T47D (cell line): Measurements from ENCODE around the gene C6orf62.
"Not testable (repeated sequence)": the region's sequence is repeated elsewhere in the genome, so short reads cannot be mapped to it uniquely, and the experiment has no call there.

Source experiments
- DNase-seq, 2 experiments: peaks; one replicate each; pipeline versions ENCODE4 v3.0.0 to v3.0.0-alpha.2; 2011 to 2012; ENCODE audit warnings: low read depth in 1 of 2, low spot score in 1 of 2
- JUND ChIP-seq: IDR thresholded peaks from 2 replicates; pipeline ENCODE4 v1.6.1; 2012; ENCODE audit warnings: low read depth
- in situ Hi-C: cut with HindIII; loops from 2 replicates; pipeline ENCODE4 v1.10.0; 2016; ENCODE audit warnings: low sequenced_read_pairs, low pct_unique_long_range_greater_than_20kb

The C6orf62 gene

DNA sequence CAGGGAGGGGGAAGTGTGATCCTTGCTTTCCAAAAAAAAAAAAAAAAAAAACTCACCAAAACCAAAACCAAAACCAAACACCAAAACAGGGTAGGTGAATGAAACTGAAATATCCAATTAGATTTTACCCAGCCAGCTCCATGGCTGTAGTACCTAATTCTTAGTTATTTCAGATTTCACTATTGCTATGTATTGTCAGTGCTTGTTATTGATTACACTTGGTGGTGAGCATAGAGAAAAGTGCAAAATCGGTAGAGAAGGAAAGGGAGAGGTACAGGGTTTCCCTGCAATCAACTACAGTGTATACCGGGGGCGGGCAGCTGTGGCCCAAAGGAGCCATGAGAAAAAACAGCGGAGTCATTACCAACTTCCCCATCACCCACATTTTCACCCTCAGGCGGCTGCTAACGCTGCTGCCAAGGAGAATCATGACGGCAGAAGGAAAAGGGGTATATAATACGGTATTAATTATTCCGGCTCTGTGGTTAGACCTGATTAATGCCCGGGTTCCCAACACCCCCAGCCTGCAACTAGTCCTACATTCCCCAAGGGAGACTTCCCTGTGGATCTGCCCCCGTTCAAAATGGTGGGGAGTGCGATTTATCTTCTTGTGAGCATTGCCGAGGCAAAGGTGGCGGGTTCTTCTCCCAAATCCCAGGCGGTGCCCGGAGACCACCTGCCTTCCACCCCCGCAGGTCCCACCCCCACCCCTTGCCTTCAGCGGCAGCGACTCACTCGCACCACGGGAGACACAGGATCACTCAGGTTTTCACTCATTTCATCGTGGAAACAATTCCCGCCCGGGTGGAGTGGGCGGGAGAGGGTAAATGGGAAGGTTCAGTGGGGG is at the start of gene C6orf62:
C6orf62 (minus strand) TSS at position 30 of the 847 bp plus-strand sequence. CDS start 486 bp downstream, outside the sequence.
- TF ChIP-seq JUND = no peak
- in situ Hi-C loops = no loop called here
- DNase-seq = peak; percentile 11 to 55

- no peak for DNase-seq
- in situ Hi-C loops = no loop called here
- TF ChIP-seq JUND = no peak
Observed at GRCh38 chr6:24768361-24768760, 49.4 kb upstream of the C6orf62 start.

- DNase-seq = peak; percentile 46 to 50
- in situ Hi-C loops = no loop called here
- TF ChIP-seq JUND = no peak
Observed at GRCh38 chr6:24766680-24767462, 47.9 kb upstream of the C6orf62 start.

GRCh38 chr6:24765968-24766367 is 47.0 kb upstream of the C6orf62 start:
- in situ Hi-C loops, DNase-seq: not testable (repeated sequence)

DNA sequence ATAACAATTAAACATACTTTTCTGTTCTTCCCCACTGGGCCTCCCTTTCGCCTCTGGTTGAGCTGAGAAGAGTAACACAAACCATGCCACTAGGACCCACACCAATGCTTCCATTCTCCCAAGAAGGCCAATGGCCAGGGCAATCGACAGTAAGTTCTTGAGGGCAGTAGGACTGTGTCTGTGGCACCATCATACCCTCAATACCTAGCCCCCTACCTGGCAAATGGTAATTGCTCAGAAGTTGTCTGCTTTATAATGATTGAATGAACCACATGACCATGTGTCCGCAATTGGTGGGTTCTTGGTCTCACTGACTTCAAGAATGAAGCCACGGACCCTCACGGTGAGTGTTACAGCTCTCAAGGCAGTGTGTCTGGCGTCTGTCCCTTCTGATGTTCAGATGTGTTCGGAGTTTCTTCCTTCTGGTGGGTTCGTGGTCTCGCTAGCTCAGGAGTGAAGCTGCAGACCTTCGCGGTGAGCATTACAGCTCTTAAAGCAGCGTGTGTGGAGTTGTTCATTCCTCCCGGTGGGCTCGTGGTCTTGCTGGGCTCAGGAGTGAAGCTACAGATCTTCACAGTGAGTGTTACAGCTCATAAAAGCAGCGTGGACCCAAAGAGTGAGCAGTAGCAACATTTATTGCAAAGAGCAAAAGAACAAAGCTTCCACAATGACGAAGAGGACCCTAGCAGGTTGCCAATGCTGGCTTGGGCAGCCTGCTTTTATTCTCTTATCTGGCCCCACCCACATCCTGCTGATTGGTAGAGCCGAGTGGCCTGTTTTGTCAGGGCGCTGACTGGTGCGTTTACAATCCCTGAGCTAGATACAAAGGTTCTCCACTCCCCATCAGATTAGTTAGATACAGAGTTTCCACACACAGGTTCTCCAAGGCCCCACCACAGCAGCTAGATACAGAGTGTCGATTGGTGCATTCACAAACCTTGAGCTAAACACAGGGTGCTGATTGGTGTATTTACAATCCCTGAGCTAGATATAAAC is 46.2 kb upstream of the C6orf62 start:
- DNase-seq, in situ Hi-C loops: not testable (repeated sequence)

DNA sequence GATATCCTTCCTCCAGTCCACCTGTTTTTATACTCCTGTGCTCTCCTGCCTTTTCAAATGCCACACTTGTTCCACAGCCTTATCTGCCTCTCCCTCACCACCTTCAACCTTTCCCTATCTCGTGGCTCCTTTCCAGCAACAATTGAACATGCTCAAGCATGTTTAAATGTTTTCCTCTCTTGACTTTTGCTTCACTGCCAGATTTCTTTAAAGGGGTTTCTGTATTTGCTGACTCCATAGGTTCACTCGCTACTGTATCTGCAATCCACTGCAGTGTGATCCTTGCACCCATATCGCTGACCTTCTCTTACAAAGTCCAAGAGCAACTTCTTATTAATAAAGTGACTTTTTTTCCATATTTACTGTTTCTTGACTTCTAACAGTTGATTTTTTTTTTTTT is 44.6 kb upstream of the C6orf62 start:
- no peak for DNase-seq
- in situ Hi-C loops = no loop called here
- TF ChIP-seq JUND = no peak

- in situ Hi-C loops = no loop called here
- no peak for TF ChIP-seq JUND
Observed at GRCh38 chr6:24761851-24762250, 42.9 kb upstream of the C6orf62 start.

DNA sequence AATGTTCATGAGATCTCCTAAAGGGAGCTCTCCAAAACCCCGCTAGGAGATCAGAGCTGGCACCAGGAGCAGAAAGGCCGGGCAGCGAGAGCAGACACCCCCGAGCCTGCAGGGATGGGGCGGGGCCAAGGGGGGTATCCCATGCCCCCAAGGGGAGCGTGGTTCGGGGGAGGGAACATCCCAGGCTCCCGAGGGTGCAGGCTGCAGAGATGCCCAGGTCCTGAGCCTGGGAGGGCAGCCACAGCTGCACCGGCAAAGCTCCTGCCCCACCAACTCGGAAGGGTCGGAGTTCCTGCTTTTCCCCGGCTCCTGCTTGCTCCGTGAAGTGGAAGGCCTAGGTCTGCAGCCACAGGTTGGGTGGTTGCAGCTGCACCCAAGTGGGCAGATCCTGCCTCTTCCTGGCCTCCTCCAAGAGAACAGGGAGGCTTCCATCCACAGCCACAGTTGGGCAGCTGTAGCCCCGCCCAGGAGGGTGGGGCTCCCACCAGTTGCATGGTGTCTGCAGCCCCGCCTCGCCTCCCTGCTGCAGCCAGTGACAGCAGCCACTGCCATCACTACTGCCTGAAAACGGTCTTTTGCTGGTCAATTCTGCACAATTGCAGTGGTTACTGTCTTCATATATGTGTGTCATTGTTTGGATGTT is 42.4 kb upstream of the C6orf62 start:
- no peak for TF ChIP-seq JUND
- in situ Hi-C loops = no loop called here
- peak in 1 of 2 experiments; percentile 13 for DNase-seq

More at GRCh38 chr6:24761851-24762250, 42.9 kb upstream of the C6orf62 start:
- DNase-seq = no peak

DNA sequence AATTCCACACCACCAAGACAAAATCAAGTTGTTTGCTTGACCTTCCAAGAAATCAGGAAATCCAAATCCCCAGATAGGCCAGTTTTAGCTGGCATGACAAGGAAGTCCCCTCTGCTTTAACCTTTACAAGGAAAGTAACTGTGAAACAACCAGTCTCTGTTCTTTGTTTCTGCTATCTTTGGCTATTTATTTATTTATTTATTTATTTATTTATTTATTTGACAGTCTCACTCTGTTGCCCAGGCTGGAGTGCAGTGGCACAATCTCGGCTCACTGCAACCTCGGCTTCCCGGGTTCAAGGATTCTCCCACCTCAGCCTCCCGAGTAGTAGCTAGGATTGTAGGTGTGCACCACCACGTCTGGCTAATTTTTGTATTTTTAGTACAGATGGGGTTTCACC is 41.3 kb upstream of the C6orf62 start:
- in situ Hi-C loops = no loop called here
- DNase-seq = no peak
- no peak for TF ChIP-seq JUND

GRCh38 chr6:24759718-24760117 is 40.8 kb upstream of the C6orf62 start:
- no peak for TF ChIP-seq JUND
- in situ Hi-C loops = no loop called here
- DNase-seq = no peak

- DNase-seq = no peak
- no peak for TF ChIP-seq JUND
- in situ Hi-C loops = no loop called here
Observed at GRCh38 chr6:24757611-24758010, 38.7 kb upstream of the C6orf62 start.

- TF ChIP-seq JUND = no peak
- in situ Hi-C loops = no loop called here
- no peak for DNase-seq
Observed at GRCh38 chr6:24755279-24755678, 36.3 kb upstream of the C6orf62 start.

GRCh38 chr6:24754378-24754777 is 35.4 kb upstream of the C6orf62 start:
- DNase-seq, in situ Hi-C loops: not testable (repeated sequence)
